Measurements from ENCODE around the gene FAM193B.

- TF ChIP-seq CTCF (IDR thresholded peaks at IDR 0.05; ENCODE audit: insufficient read depth, low read length): no peak
- TF ChIP-seq POLR2AphosphoS5 (IDR thresholded peaks at IDR 0.05; ENCODE audit: low read depth): no peak
- TF ChIP-seq REST (IDR thresholded peaks at IDR 0.05; ENCODE audit: insufficient replicate concordance, low read depth): no peak
These were observed 63.4 kb downstream of the FAM193B start for GRCh38 chr5:177490992-177491391.

Measured in HL-60 (cell line).